Measurements from ENCODE around the gene MAEA.

DNA sequence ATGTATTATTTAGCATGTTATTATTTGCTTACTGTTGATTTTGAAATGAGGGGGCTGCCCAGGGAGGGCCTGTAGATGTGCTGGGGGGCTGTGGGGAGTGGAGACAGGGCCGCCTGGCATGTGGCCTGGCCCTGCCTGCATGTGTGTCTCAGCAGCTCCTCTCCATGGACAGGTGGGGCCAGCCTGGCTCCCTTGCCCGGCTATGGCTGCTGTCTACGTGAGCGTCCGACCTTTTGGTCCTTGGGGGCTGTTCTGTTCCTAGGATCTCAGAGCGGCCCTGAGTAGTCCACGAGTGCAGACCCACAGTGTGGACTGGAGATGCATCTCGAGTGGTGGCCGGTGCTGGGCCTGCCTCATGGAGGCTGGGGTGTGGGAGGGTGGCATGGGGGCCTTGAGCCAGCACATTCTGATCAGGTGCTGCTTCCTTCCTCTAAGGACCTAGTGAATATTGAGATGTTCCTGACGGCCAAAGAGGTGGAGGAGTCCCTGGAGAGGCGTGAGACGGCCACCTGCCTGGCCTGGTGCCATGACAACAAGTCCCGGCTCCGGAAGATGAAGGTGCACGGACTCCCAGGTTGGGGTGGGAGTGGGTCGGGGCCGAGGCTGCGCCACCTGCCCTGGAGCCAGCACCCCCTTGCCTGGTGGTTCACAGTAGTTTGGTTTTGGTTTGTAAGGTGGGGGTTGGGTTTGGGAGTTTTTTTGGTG is 32.4 kb downstream of the MAEA start:
- TF ChIP-seq EZH2 (IDR thresholded peaks at IDR 0.05; ENCODE audit: insufficient read depth, poor library complexity, severe bottlenecking) = no peak
- TF ChIP-seq EZH2phosphoT487 (IDR thresholded peaks at IDR 0.05; ENCODE audit: insufficient read depth, low read depth) = no peak
